ENCODE results near the gene MTTP.
"Not testable (repeated sequence)": the region's sequence is repeated elsewhere in the genome, so short reads cannot be mapped to it uniquely, and the experiment has no call there.

MTTP gene

DNA sequence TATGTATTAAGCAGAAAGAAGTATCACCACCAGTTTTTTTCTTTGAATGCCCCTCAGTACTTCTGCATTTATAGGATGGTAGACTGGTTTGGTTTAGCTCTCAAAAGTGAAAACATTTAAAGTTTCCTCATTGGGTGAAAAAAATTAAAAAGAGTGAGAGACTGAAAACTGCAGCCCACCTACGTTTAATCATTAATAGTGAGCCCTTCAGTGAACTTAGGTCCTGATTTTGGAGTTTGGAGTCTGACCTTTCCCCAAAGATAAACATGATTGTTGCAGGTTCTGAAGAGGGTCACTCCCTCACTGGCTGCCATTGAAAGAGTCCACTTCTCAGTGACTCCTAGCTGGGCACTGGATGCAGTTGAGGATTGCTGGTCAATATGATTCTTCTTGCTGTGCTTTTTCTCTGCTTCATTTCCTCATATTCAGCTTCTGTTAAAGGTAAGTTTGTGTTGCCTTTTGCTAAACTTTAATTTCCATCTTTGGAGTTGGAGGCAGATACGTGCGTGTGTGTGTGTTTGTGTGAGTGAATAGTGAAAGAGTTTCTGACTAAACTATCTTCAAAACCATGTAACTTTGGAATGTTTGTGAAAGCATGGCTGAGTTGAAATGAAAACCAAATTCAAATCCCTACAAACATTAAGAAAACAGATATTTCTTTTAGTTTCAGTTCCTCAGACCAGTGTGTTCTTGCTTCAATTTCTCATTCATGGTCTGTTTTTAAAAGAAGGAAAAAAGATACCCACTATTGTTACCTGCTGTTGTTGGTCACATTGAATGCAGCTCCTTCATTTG is at the start of gene MTTP:
TSS of gene MTTP (plus strand) at position 295 of the 795 bp plus-strand sequence. CDS start at position 381, 86 bp downstream.
- TF ChIP-seq, protein P1, sequence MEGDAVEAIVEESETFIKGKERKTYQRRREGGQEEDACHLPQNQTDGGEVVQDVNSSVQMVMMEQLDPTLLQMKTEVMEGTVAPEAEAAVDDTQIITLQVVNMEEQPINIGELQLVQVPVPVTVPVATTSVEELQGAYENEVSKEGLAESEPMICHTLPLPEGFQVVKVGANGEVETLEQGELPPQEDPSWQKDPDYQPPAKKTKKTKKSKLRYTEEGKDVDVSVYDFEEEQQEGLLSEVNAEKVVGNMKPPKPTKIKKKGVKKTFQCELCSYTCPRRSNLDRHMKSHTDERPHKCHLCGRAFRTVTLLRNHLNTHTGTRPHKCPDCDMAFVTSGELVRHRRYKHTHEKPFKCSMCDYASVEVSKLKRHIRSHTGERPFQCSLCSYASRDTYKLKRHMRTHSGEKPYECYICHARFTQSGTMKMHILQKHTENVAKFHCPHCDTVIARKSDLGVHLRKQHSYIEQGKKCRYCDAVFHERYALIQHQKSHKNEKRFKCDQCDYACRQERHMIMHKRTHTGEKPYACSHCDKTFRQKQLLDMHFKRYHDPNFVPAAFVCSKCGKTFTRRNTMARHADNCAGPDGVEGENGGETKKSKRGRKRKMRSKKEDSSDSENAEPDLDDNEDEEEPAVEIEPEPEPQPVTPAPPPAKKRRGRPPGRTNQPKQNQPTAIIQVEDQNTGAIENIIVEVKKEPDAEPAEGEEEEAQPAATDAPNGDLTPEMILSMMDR (IDR thresholded peaks at IDR 0.05): no peak
- H3K4me3 ChIP-seq (ENCODE audit: low read depth in 1 of 2, low read length in 1 of 2): no peak within 1 kb of the TSS
- H3K36me3 ChIP-seq: no peaks in the 10 kb centered on the region
- no peaks in the 10 kb centered on the region for H3K4me1 ChIP-seq (ENCODE audit: control insufficient read depth in 1 of 2, insufficient read depth in 1 of 2, low read depth in 1 of 2, low read length in 1 of 2)
- H3K27ac ChIP-seq: no peak within 1 kb of the TSS
- no peaks in the 10 kb centered on the region for H3K9me3 ChIP-seq
- H3K27me3 ChIP-seq: peaks cover 60% of the 10 kb centered on the region

DNA sequence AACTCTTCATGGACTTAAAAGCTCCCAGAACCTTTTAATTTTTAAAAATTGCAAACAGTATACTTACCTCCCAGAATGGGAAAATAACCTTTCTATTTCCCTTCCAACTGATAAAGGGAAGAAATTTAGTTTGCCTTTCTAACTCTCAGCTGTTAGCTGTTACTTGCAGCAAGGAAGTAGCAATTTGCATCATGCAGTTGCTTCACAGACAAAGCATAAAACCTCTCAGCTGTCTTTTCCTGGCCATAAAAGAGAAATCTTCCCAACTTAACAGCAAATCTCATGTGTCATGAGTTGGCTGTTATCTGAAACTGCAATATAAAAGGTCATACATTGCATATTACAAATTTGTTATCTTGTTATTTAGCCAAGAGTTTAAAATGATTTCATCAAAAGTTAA is 45.4 kb upstream of the MTTP start:
- Histone ChIP-seq H3K27me3 (no peaks in the 10 kb centered on the region), H3K4me1 (ENCODE audit: control insufficient read depth in 1 of 2, insufficient read depth in 1 of 2, low read depth in 1 of 2, low read length in 1 of 2) (peaks cover 0 to 19% of the 10 kb centered on the region in 2 experiments), H3K36me3 (no peaks in the 10 kb centered on the region), H3K9me3 (no peaks in the 10 kb centered on the region), H3K27ac (no peak overlapping the region), H3K4me3 (ENCODE audit: low read depth in 1 of 2, low read length in 1 of 2) (no peak overlapping the region)
- TF ChIP-seq, protein P1 (IDR thresholded peaks at IDR 0.05): no peak

DNA sequence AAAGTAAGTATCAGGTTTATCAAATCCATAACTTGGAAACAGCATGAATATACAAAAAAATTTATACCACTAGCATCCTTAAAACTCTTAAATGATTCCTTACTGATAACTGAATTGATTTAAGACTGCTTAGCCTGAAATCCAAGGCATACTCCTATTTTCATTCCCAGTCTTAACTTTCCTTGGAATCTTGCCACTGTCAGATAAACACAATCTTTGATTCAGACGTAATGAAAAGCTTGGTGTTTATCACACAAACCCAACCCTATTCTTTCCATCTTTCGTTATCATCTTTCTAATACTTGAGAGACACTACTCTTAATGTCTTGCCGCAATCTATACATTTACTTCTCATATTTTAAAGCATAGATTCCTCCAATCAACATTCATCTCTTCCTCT is 44.7 kb upstream of the MTTP start:
- Histone ChIP-seq H3K4me3 (ENCODE audit: low read depth in 1 of 2, low read length in 1 of 2) (no peak overlapping the region), H3K27me3 (no peaks in the 10 kb centered on the region), H3K9me3 (no peaks in the 10 kb centered on the region), H3K27ac (no peak overlapping the region), H3K4me1 (ENCODE audit: control insufficient read depth in 1 of 2, insufficient read depth in 1 of 2, low read depth in 1 of 2, low read length in 1 of 2) (peaks cover 0 to 19% of the 10 kb centered on the region in 2 experiments), H3K36me3 (no peaks in the 10 kb centered on the region)
- TF ChIP-seq, protein P1 (IDR thresholded peaks at IDR 0.05): no peak

DNA sequence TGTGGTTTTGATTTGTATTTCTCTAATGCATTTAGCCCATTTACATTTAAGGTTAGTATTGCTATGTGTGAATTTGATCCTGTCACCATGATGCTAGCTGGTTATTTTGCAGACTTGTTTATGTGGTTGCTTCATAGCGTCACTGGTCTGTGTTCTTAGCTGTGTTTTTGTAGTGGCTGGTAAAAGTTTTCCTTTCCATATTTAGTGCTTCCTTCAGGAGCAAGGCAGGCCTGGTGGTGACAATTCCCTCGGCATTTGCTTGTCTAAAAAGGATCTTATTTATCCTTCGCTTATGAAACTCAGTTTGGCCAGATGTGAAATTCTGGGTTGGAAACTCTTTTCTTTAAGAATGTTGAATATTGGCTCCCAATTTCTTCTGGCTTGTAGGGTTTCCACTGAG is 39.9 kb upstream of the MTTP start:
- H3K27ac ChIP-seq; H3K36me3 ChIP-seq; H3K4me3 ChIP-seq (ENCODE audit: low read depth in 1 of 2, low read length in 1 of 2); H3K9me3 ChIP-seq; H3K4me1 ChIP-seq (ENCODE audit: control insufficient read depth in 1 of 2, insufficient read depth in 1 of 2, low read depth in 1 of 2, low read length in 1 of 2); H3K27me3 ChIP-seq: not testable (repeated sequence)

DNA sequence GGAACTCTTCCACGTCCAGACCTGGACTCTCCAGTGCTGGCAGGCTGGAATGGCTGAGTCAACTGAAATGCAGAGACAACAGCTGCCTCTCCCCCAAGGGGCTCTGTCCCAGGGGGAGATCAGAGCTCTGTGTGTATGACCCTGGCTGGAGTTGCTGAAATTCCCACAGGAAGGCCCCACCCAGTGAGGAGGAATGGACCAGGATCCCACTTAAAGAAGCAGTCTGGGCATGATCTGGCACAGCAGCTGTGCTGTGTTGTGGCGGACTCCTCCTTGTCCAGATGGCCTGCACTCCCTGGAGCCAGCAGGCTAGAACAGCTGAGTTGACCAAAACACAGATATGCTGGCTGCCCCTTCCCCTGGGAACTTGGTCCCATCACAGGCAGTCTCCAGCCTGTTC is 38.4 kb upstream of the MTTP start:
- Histone ChIP-seq H3K9me3 (no peaks in the 10 kb centered on the region), H3K27me3 (no peaks in the 10 kb centered on the region), H3K36me3 (no peaks in the 10 kb centered on the region), H3K4me3 (ENCODE audit: low read depth in 1 of 2, low read length in 1 of 2) (no peak overlapping the region), H3K27ac (no peak overlapping the region), H3K4me1 (ENCODE audit: control insufficient read depth in 1 of 2, insufficient read depth in 1 of 2, low read depth in 1 of 2, low read length in 1 of 2) (peaks cover 0 to 5% of the 10 kb centered on the region in 2 experiments)
- TF ChIP-seq, protein P1 (IDR thresholded peaks at IDR 0.05): no peak

DNA sequence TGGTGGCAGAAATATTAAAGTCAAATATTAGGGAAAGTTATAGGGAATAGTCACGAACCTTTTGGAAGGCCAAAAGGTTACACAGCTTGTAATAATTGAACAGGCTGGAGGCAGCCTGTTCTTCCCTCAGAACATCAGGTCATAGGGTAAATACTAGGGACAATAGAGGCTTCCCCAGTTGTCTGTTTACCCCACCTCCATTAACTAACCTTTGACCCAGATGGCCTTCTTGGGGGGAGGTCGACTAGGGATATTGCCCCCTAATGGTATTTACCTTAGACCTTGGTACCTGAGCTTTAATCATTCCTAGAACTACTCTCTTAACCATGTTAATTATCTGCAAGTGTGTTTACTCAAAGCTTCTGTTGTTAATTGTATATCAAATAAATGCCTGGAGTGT is 37.8 kb upstream of the MTTP start:
- Histone ChIP-seq H3K27ac (no peak overlapping the region), H3K4me1 (ENCODE audit: control insufficient read depth in 1 of 2, insufficient read depth in 1 of 2, low read depth in 1 of 2, low read length in 1 of 2) (no peaks in the 10 kb centered on the region), H3K36me3 (no peaks in the 10 kb centered on the region), H3K4me3 (ENCODE audit: low read depth in 1 of 2, low read length in 1 of 2) (no peak overlapping the region), H3K9me3 (no peaks in the 10 kb centered on the region), H3K27me3 (no peaks in the 10 kb centered on the region)
- TF ChIP-seq, protein P1 (IDR thresholded peaks at IDR 0.05): no peak

Data from neutrophil (primary cell).